Dermis blood vessel endothelial cell (primary cell): ENCODE measurements around the gene SHKBP1. TPM values are rescaled to one million over a fixed set of nuclear protein-coding genes. Genes with fewer than 3 reads are reported as not detected.

ENCODE experiments used
- total RNA-seq: library from RNA; depleted of rRNA; stranded (reverse); fragments of >200 nt; gene quantifications from 2 replicates; pipeline ENCODE4 v1.2.3, GENCODE V29; 2014

SHKBP1 gene
- total RNA-seq, 1 donor from 2014 or later = 27.7 TPM

Other genes with a start within 250 kb of the SHKBP1 start
- gene C19orf47, start 228.5 kb upstream of the SHKBP1 start, total RNA-seq = 5.3 and 9.2 TPM in 2 replicates
- gene PLD3, start 228.2 kb upstream of the SHKBP1 start, total RNA-seq = 173 and 228 TPM in 2 replicates
- gene HIPK4, start 186.7 kb upstream of the SHKBP1 start, total RNA-seq = under 0.01 and 0.05 TPM in 2 replicates
- 1.7 and 2.1 TPM in 2 replicates for gene PRX, start 163.5 kb upstream of the SHKBP1 start, total RNA-seq
- 18.8 and 38.1 TPM in 2 replicates for gene SERTAD1, start 150.9 kb upstream of the SHKBP1 start, total RNA-seq
- gene SERTAD3, start 132.5 kb upstream of the SHKBP1 start, total RNA-seq = 14.9 and 25.9 TPM in 2 replicates
- 43.0 and 58.7 TPM in 2 replicates for gene BLVRB, start 111.1 kb upstream of the SHKBP1 start, total RNA-seq
- 0.05 and 0.17 TPM in 2 replicates for gene SPTBN4, start 109.9 kb upstream of the SHKBP1 start, total RNA-seq
- 16.8 and 25.2 TPM in 2 replicates for gene LTBP4, start 24.5 kb downstream of the SHKBP1 start, total RNA-seq
- 27.2 and 48.0 TPM in 2 replicates for gene NUMBL, start 113.8 kb downstream of the SHKBP1 start, total RNA-seq
- gene COQ8B, start 140.0 kb downstream of the SHKBP1 start, total RNA-seq = 31.8 and 38.8 TPM in 2 replicates
- gene ITPKC, start 140.2 kb downstream of the SHKBP1 start, total RNA-seq = 30.6 and 33.4 TPM in 2 replicates
- 1.0 and 2.0 TPM in 2 replicates for gene ACTMAP, start 173.6 kb downstream of the SHKBP1 start, total RNA-seq
- gene SNRPA, start 174.3 kb downstream of the SHKBP1 start, total RNA-seq = 22.1 and 45.8 TPM in 2 replicates
- gene MIA, start 198.6 kb downstream of the SHKBP1 start, total RNA-seq = 0.68 TPM in 1 of 2 replicates, not detected in the other
- 15.6 and 21.3 TPM in 2 replicates for gene RAB4B, start 201.4 kb downstream of the SHKBP1 start, total RNA-seq
- gene EGLN2, start 222.3 kb downstream of the SHKBP1 start, total RNA-seq = 159 and 197 TPM in 2 replicates